COLO829 (cell line): ENCODE measurements around the gene KLHL30.

Source experiments
- DNase-seq: peaks from one replicate; pipeline ENCODE4 v3.0.0; 2012; ENCODE audit warnings: low spot score

KLHL30 gene

DNA sequence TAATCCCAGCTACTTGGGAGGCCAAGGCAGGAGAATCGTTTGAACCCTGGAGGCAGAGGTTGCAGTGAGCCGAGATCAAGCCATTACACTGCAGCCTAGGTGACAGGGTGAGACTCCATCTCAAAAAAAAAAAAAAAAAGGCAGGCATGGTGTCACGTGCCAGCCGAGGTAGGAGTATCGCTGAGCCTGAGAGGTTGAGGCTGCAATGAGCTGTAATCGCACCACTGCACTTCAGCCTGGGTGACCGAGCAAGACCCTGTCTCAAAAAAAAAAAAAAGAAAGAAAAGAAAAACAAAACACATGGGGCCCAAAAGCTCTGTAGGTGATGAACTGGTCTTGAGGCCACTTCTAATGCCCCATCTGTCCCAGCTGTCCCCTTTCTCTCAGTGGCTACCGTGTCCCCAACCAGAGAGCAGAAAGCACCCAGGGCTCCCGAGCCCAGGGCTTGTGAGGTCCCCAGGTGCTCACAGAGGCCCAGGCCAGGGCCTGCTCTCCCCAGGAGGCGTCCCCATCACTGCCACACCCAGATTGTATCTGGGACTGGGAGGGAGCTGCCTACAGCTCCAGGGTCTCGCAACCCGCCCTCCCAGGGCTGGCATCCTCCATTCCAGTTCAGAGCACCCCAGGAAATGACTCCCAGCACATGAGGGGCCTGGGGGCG lies 8.5 kb downstream of the KLHL30 start:
- no peak for DNase-seq

- no peak for DNase-seq
Observed at GRCh38 chr2:238148981-238149380, 10.5 kb downstream of the KLHL30 start.

- DNase-seq: no peak
Observed at GRCh38 chr2:238149841-238150572, 11.5 kb downstream of the KLHL30 start.

- no peak for DNase-seq
Observed at GRCh38 chr2:238150686-238151085, 12.2 kb downstream of the KLHL30 start.

GRCh38 chr2:238151205-238151604 lies 12.7 kb downstream of the KLHL30 start:
- no peak for DNase-seq

- no peak for DNase-seq
Observed at GRCh38 chr2:238151628-238152235, 13.3 kb downstream of the KLHL30 start.

DNA sequence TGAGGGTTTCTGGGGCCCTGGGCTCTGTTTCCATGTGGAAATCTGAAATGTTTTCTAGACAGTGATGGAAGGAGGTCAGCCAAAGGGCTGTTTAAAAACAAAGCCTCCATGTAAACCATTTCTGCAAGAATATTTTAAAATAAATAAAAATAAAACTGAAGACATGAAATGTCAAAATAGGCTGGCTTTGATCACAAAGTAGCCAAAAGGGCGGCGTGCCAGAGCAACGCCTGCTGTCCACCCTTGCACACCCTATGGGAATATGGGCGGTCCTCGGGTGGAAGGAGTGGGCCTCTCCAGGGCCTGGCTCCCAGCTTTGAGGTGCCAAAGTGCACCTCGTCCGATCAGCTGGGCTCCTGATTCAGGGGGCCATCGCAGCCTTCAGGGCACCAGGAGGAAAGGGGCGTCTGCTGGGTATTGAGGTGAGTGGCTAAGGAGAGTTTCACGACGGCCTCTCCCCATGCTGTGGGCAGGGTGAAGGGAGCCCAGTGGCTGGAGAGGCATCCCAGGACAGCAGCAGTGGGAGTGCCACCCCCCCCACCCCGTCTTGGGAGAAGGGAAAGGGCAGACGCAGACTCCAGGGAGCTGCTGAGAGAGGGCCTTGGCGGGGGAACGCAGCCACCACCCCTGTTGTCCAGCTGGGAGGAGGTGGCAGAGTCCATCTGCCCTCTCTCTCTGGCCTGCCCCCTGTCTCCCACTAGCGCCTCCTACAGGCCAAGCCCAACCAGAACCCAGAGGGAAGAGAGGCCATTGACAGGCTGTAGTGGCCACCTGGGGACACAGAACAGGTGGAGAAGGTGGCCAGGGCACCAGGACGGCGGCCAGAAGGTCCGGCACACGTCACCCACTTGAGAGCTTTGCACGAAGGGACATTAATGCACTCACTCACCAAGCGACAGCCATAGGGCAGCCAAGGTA lies 14.6 kb downstream of the KLHL30 start:
- no peak for DNase-seq

DNA sequence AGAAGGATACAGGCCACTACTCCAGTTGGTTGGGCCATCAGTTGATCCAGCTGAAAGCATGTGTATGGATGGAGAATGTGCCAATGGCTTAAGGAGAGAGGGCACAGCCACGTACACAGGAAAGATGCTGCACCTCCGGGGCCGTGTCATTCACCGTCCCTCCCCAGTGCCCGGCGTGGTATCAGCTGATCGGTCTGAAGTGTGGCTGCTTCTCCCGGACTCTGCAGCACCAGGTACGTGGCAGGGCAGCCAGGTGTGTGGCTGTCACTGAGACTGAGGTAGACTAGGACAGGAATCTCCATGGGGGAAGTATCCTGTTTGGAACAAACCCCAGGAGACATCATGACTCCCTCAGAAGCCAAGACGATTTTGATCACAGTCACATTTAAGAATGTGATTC lies 16.1 kb downstream of the KLHL30 start:
- no peak for DNase-seq

DNA sequence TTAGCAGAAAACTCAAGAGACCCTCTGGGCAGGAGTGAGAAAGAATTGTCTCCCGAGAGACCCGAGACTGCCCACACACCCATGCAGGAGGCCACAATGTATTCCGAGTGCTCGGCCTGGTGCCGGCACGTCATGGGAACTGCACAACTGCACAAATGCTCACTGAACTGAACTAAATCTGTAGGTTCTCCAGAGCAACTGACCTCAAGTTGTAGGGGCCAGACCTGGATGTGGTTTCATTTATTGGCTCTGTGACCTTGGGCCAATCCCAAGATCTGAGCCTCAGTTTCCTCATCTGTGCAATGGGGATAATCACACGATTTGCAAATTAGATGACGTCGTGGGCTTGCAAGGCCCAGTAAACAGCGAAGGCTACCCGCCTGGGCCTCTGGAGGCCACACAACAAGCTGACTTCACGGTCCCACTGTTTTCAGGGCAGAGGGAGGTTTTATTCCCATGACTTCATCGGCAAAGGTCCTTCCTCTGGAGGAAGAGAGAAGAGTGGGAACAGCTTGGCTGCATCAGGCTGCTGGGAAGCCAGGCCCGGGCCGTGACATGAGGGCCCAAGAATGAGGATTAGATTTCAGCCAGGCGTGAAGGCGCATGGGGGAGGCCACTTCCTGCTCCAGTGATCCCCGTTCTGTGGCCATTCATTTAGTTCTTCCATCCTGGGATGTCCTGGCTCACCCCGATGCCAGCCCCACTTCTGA lies 16.7 kb downstream of the KLHL30 start:
- DNase-seq: no peak

GRCh38 chr2:238155761-238156694 lies 17.6 kb downstream of the KLHL30 start:
- DNase-seq: no peak

- DNase-seq: no peak
Observed at GRCh38 chr2:238157506-238158017, 19.1 kb downstream of the KLHL30 start.

GRCh38 chr2:238158018-238158508 lies 19.6 kb downstream of the KLHL30 start:
- no peak for DNase-seq

GRCh38 chr2:238158509-238159070 lies 20.1 kb downstream of the KLHL30 start, which contains the start of gene ERFE:
Gene ERFE, plus strand, starts transcription at chr2:238158970. Its CDS starts 38 bp downstream, at chr2:238159008.
- DNase-seq: peak; percentile 32

- DNase-seq: no peak
Observed at GRCh38 chr2:238159071-238159539, 20.6 kb downstream of the KLHL30 start.

- DNase-seq: no peak
Observed at GRCh38 chr2:238159661-238160205, 21.3 kb downstream of the KLHL30 start.

DNA sequence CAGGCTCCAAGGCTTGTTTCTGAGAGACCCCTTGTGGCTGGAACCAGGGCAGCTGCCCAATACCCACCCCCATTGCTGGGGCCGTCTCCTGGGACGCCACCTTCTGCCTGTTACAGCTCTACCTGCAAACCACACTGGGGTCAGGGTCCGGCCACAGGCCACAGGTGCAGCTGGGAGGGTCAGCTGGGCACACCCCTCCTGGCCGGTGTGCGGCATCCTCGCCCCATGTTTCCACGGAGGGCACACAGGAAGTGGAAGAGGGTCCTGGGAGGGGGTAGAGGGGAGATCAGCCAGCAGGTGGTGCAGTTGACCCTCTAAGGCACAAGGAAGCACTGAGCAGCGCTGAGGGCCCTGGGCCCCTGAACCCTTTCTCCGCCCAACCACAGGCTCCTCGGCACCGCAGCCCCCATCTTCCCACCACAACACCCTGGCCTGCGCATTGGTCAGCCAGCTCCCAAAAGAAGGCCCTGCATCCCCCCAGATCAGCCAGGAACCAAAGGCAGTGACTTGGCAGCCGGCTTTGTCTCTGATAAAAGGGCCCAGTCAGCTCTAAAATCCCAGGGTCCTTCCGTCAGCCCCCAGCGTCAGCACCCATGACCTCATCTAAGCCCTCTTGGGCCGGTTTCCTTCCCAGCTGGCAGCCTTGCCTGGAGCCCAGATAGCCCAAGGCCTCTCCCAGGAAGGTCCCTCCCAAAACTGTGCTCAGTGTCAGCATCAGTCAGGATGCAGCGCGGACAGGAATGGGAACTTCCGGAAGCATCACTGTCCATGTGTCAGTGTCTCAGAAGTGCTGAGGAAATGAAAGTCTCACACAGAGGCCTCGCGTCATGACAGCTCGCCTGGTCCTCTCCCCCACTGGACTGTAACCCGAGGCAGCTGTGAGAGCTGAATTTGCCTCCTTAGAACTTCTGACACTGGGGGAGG lies 22.0 kb downstream of the KLHL30 start:
- DNase-seq: no peak

DNA sequence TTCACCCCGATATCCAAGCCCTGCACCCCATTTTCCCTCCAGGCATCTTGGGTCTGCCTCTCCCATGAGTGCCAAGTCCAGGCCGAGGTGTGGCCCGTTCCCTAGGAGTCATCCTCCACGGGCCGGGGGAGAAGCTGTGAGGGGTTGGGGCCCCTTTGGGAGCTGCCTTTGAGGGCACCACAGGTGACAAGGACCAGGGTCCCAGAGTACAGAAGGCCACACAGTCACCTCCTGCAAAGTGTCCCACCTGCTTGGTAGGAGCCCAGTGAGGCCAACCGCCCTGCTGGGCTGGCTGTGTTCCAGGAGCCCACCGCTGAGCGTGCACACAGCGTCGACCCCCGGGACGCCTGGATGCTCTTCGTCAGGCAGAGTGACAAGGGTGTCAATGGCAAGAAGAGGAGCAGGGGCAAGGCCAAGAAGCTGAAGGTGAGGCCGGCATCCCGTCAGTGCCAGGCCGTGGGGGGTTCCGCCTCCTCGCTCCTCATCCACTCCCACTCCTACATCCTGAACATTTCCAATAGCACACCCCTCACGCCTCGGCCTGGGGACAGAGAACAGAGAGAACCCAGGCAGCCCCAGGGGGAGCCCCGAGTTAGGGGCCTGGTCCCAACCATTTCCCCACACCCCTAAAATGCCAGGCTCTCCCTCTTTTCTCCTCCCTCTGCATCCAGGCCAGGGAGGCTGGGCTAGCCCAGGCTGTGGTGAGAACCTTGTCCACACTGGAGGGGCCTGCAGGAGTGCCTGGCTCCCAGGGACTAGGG lies 23.0 kb downstream of the KLHL30 start:
- DNase-seq: no peak
